DMS153 treated with DMSO at 0.1 percent for 48 hours (cell line): ENCODE data around the gene CA11.

ENCODE experiments used
- DNase-seq: peaks from one replicate; lab custom pipeline; 2025; ENCODE audit not compliant: unreplicated experiment; lab: John Stamatoyannopoulos, UW

CA11 gene

DNA sequence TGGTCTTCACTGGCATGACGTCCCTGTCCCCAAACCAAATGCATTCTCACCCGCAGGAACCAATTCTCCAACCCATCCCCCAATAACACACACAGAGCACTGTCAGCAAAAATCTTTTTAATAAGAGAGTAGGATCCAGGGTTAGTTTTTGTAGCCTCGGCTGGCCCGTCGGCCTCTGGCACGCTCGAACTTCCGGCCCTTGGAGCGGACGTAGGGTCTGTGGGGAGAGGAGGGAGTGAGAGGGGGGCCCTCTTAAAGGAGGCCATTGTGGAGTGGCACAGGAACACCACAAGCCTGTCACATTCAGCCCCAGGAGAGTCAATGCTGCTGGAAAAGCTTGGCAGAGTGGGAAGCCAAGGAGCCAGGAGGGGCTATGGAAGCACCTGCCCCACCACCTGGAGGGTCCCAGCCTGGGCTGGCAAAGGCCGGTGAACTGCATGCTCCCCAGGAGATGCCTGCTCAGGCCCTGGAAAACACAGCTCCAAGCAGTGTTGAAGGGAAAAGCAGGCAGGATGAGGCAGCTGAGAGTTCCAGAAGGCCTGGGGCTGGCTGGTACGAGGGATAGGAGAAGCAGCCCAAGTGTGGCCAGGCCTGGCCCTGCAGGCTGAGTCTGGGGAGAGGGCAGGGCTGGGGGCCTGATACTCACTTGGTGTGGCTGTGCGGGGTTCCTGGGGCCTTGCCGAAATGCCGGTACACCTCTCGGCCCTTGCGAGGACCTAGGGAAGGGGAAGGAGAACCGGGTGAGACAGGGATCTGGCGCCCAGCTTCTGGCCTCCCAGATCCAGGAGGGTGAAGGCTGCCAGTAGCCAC lies 30.6 kb downstream of the CA11 start:
- no peak for DNase-seq

- DNase-seq, result peak; percentile 82
Observed at GRCh38 chr19:48614436-48615230, 31.4 kb downstream of the CA11 start, which contains the start of gene FAM83E. FAM83E (minus strand) TSS chr19:48615076; CDS start chr19:48613372, 1,704 bp downstream.

GRCh38 chr19:48613852-48614435 lies 32.0 kb downstream of the CA11 start:
- DNase-seq, result no peak

GRCh38 chr19:48613024-48613851 lies 32.7 kb downstream of the CA11 start:
- DNase-seq, result no peak

DNA sequence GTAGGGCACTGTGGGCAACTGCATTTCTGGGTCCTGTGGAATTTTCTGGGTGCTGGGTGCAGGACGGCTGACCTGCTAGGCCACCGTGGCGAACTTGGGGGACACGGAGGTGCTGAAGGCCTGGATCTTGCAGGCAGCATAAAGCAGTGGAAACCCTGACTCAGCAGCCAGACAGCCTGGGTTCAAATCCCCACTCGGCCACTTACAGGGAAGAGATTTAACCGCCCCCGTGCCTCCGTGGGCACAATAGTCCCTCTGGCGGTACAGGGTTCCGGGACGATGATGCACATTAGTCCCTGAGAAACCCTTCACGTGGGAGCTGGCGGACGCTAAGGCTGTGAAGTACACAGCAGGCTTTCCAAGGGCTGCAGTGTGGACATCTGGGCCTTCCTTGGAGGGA lies 34.1 kb downstream of the CA11 start:
- no peak for DNase-seq

DNA sequence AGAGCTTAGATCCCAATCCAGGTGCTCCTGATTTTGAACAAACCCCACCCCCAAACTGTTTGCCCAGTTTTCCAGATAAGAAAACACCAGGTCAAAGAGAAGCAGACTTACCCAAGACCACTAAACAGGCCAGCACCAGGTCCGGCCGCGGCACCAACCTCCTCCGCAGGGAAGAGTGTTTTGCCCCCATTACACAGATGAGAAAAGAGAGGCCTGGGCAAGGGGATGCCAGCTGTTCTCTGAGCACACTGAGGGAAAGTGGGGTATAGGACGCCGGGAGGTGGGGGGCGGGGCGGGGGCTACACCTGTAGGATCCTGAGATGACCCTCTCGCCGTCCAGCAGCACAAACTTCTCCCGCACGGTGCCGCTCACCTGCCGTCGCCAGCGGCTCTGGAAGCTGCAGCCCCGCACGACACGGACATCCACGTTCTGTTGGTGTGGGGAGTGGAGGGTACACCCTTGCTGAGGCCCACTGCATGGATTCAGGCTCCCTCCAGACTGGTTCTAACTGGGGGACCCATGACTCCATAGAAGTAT lies 36.3 kb downstream of the CA11 start:
- no peak for DNase-seq

DNA sequence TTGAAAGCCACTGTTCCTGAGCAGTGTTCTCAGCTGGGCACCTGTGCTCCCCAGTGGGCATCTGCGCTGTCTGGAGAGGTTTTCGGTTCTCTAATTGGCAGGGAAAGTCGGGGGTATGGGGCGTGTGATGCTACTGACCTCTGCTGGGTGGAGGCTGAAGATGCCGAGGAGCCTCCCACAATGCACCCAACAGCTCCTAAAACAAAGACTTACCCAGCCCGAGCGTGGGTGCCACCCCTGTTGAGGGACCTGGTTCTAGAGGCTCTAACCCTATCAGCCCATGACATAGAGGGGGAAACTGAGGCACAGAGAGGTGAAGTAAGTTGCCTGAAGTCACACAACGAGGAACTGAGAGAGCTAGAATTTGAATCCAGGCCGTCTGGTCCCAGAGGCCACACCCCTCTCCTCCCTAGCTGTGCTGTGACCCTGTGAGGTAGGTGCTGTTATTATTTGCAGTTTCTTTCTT lies 37.2 kb downstream of the CA11 start:
- DNase-seq, result no peak

GRCh38 chr19:48607359-48607755 lies 38.6 kb downstream of the CA11 start:
- no peak for DNase-seq

DNA sequence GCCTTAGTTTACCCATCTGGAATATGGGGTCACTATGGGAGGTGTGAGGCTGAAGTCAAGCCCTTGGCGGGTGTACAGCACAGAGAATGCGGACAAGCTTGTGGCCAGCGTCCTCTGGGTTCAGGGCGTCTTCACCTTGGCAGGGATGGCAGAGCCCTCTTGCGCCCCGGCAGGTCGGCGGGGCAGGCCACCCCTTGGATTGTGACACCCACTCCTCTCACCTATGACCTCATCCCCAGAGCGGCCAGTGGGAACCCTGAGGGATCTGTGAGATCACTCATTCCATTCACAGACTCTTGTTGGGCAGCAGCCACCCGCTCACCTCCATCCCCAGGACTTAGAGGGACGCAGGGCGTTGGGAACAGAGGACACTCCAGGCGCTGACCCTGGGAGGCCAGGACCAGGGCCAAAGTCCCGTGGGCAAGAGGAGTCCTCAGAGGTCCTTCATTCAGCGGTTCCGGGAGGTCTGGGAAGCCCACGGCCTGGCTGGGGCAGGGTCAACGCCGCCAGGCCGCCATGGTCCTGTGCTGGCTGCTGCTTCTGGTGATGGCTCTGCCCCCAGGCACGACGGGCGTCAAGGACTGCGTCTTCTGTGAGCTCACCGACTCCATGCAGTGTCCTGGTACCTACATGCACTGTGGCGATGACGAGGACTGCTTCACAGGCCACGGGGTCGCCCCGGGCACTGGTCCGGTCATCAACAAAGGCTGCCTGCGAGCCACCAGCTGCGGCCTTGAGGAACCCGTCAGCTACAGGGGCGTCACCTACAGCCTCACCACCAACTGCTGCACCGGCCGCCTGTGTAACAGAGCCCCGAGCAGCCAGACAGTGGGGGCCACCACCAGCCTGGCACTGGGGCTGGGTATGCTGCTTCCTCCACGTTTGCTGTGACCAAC lies 39.3 kb downstream of the CA11 start, which contains the start of gene SPACA4:
SPACA4 (plus strand) TSS at position 280 of the 896 bp plus-strand sequence; CDS start at position 517, 237 bp downstream.
- no peak for DNase-seq

DNA sequence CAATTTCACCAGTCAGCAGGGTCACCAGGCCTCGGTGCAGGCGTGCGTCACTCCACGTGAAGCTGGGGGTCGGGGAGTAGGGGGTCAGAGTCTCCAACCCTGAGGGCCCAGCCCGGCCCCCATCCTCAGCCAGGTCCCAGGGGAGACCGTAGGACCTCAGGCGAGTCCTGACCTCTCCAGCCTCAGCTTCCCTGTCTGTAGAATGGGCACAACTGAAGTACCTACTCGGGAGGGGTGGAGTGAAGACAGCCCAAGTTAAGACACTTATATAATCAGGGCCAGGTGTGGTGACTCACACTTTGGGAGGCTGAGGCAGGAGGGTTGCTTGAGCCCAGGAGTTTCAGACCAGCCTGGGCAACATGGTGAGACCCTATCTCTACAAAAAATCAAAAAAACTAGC lies 42.1 kb downstream of the CA11 start:
- DNase-seq, result no peak

- no peak for DNase-seq
Observed at GRCh38 chr19:48603449-48603848, 42.5 kb downstream of the CA11 start.

GRCh38 chr19:48603001-48603400 lies 43.0 kb downstream of the CA11 start:
- DNase-seq, result no peak

DNA sequence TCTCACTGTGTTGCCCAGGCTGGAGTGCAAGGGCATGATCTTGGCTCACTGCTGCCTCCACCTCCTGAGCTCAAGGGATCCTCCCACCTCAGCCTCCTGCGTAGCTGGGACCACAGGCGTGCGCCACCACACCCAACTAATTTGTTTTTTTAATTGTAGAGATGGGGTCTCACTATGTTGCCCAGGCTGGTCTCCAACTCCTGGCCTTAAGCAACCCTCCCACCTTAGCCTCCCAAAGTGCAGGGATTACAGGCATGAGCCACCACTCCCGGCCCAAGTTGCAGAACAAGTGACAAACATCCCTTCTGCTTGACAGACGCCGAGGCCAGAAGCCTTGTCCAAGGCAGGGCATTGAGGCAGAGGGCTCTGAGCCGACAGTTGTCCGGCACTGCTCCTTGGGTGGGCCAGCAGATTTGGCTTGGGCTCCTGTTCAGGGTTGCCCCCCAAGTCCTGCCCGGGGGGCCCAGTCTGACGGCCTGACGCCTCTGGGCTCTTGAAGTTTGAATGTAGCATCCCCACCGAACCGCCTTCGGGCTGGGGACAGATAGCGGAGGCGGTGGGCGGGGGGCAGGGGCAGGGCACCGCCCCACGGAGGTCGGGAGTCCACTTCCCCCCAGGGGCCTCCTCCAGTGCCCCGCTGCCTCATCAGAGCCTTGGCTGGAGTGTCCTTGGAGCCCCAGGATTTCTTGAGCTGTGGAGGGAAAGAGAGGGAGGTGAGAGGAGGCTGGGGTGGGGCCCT lies 45.1 kb downstream of the CA11 start:
- DNase-seq, result no peak

DNA sequence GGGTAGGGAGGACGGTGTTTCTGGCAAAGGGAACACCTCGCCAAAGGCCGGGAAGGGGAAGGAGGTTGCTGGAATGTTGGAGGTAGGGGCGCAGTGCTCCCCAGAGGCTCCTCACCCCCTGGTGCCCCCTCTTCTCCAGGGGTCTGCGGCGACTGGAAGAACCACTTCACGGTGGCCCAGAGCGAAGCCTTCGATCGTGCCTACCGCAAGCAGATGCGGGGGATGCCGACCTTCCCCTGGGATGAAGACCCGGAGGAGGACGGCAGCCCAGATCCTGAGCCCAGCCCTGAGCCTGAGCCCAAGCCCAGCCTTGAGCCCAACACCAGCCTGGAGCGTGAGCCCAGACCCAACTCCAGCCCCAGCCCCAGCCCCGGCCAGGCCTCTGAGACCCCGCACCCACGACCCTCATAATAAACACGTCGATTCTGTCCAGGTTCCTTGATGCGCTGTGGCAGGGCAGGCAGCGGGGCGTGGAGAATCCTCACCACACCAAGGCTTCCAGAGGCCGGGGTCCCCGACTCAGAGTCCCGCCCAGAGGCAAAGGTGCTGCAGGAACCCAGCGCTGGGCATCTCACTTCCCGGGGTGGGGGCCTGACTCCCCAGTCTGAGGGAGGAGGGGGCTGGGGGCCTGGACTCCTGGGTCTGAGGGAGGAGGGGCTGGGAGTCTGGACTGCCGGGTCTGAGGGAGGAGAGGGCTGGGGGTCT lies 46.8 kb downstream of the CA11 start:
- no peak for DNase-seq

DNA sequence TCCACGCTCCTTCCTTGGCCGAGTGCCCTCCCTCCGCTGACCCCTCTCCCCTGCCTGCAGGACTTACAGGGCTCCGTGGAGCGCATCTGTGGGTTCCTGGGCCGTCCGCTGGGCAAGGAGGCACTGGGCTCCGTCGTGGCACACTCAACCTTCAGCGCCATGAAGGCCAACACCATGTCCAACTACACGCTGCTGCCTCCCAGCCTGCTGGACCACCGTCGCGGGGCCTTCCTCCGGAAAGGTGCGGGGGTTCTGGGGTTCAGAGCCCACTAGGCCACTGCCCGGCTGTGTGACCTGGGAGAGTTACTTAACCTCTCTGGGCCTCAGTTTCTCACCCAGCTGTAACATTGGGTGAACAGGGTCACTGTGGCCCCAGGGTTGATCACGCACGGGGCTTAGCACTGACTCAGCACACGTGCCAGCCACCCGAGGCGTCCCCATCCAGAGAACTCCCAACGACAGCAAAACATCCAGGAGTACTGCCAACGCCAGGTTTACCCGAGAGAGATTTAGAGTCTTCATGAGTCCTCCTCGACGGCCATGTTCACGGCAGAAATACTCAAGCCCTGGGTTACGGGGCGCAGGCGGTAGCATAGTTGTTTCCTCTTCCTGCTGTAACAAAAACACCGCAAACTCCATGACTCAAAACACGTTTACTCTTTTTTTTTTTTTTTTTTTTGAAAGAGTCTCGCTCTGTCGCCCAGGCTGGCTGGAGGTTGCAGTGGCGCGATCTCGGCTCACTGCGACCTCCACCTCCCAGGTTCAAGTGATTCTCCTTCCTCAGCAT lies 49.1 kb downstream of the CA11 start:
- no peak for DNase-seq

DNA sequence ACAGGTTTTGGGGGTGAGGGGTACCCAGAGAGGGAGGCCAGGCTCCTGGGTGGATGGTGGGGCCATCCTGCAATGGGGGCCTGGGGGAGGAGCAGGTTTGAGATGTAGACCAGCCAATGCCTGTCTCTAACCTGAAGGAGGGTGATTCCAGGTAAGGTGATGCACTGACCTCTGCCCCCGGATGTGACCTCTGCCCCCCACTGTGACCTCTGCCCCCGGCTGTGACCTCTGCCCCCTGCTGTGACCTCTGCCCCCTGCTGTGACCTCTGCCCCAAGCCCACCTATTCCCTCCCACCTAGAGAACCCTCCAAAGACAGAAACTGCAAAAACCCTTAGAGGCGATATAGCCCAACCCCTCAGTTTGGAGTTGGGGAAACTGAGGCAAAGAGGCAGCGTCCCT lies 49.8 kb downstream of the CA11 start:
- DNase-seq, result no peak

DNA sequence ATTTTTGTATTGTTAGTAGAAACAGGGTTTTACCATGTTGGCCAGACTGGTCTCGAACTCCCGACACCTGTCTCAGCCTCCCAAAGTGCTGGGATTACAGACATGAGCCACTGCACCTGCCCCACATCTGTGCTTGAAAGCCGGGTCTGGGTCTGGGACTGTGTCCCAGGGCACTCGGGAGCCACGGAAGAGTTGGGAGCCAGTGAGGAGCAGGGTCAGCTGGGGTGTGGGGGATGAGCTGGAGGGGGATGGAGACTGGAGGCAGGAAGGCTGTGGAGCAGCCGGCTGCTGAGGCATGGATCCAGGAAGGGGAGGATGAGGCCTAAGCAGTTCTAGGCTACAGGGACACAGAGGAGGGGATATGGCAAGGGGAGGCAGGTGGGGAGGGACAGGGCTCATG lies 50.2 kb downstream of the CA11 start:
- no peak for DNase-seq
